ENCODE results near the gene KIAA0753. TPM values are rescaled to one million over a fixed set of nuclear protein-coding genes. Genes with fewer than 3 reads are reported as not detected.

The KIAA0753 gene
- total and polyA plus RNA-seq, 2 of the 13 experiments (the other 11 are each of a cell fraction or from before 2014, with no cell fraction given) = 5.2 to 9.1 TPM

- TF ChIP-seq ZNF460 (CRISPR knock-in tag; IDR thresholded peaks at IDR 0.05; ENCODE audit: borderline replicate concordance) (no peak), NCOR1 (IDR thresholded peaks at IDR 0.05; ENCODE audit: borderline replicate concordance, low read length) (no peak), ZNF160 (CRISPR knock-in tag; IDR thresholded peaks at IDR 0.05) (no peak), ZNF33B (CRISPR knock-in tag; IDR thresholded peaks at IDR 0.05) (no peak)
Observed at GRCh38 chr17:6539871-6540270, 100.6 kb downstream of the KIAA0753 start (continued).

- ATAC-seq (no peak), DNase-seq (ENCODE audit: low spot score) (no peak), FAIRE-seq (no peak)
- 58% methylated on average over 7 of the region's 10 CpGs for WGBS (ENCODE audit: low lambda C conversion rate)
- H4K20me1 ChIP-seq (ENCODE audit: insufficient read depth, low read length) = no peaks in the 10 kb centered on the region
- H3K4me2 ChIP-seq (ENCODE audit: low read depth, low read length) = no peak overlapping the region
- H3K9me3 ChIP-seq (ENCODE audit: low read length) = peaks cover 7% of the 10 kb centered on the region; the same call in 1 of the 2 replicates
- H2AFZ ChIP-seq (ENCODE audit: low read length) = no peak overlapping the region
- no peaks in the 10 kb centered on the region for H3K27me3 ChIP-seq (ENCODE audit: control insufficient read depth in 1 of 2, insufficient read depth in 2 of 2, low read length in 2 of 2)
- no TSS peak for BruUV-seq (replicated peaks)
- in situ Hi-C loops (cut with HindIII; ENCODE audit: extremely low pct_ligation_motif_present, low pct_unique_long_range_greater_than_20kb) (no loop called here), intact Hi-C loops (cut with micrococcal nuclease; ENCODE audit: unreplicated experiment) (no loop called here)
- POLR2A ChIA-PET = no interaction called here
- no peaks in the 10 kb centered on the region for H3K36me3 ChIP-seq (replicated peaks in 1 of 2; ENCODE audit: control insufficient read depth in 1 of 2, insufficient read depth in 2 of 2, low read length in 2 of 2)
- CTCF ChIA-PET (ENCODE audit: low intra/inter-chr PET ratio, low total read pairs) = no interaction called here
- H3K27ac ChIP-seq (ENCODE audit: extremely low read length, insufficient read depth, low read length) = no peak overlapping the region
- no peaks in the 10 kb centered on the region for H3K79me2 ChIP-seq (ENCODE audit: insufficient read depth, low read length)
- H3K4me3 ChIP-seq (replicated peaks in 1 of 3; ENCODE audit: insufficient read depth in 1 of 3, low read depth in 2 of 3, low read length in 3 of 3) = no peak overlapping the region
- no peak overlapping the region for H3K9ac ChIP-seq (ENCODE audit: insufficient read depth, low read depth, low read length)
- no peaks in the 10 kb centered on the region for H3K4me1 ChIP-seq (ENCODE audit: insufficient read depth, low read length)
- TF ChIP-seq THAP7 (CRISPR knock-in tag; IDR thresholded peaks at IDR 0.05) (no peak), ZNF678 (CRISPR knock-in tag; IDR thresholded peaks at IDR 0.05) (no peak), IKZF5 (CRISPR knock-in tag; IDR thresholded peaks at IDR 0.05) (no peak), ZNF44 (CRISPR knock-in tag; IDR thresholded peaks at IDR 0.05) (no peak), ARHGAP35 (CRISPR knock-in tag; IDR thresholded peaks at IDR 0.05; ENCODE audit: borderline replicate concordance) (no peak), ETS1 (CRISPR knock-in tag; IDR thresholded peaks at IDR 0.05) (no peak), GZF1 (CRISPR knock-in tag; IDR thresholded peaks at IDR 0.05) (no peak), ZNF17 (CRISPR knock-in tag; IDR thresholded peaks at IDR 0.05) (no peak), SRF (IDR thresholded peaks at IDR 0.05; ENCODE audit: low read depth, low read length) (no peak), SATB2 (CRISPR knock-in tag; IDR thresholded peaks at IDR 0.05) (no peak), ZNF670 (CRISPR knock-in tag; IDR thresholded peaks at IDR 0.05; ENCODE audit: borderline replicate concordance) (no peak), ZNF713 (CRISPR knock-in tag; IDR thresholded peaks at IDR 0.05) (no peak), E2F1 (CRISPR knock-in tag; IDR thresholded peaks at IDR 0.05) (no peak)
Observed at GRCh38 chr17:6536566-6537065, 103.9 kb downstream of the KIAA0753 start.
